ENCODE data around the gene SRRM4.

SRRM4 gene

GRCh38 chr12:118981285-118982211 is at the start of gene SRRM4:
SRRM4 (plus strand) TSS chr12:118981541; CDS start chr12:118981883, 342 bp downstream.
- no peak within 1 kb of the TSS for H3K27ac Mint-ChIP-seq
- no peaks in the 10 kb centered on the region for H3K9me3 Mint-ChIP-seq
- H3K4me3 Mint-ChIP-seq = no peak within 1 kb of the TSS
- H3K36me3 Mint-ChIP-seq (ENCODE audit: low read depth) = no peaks in the 10 kb centered on the region
- H3K27me3 Mint-ChIP-seq = peaks cover 54% of the 10 kb centered on the region
- no peaks in the 10 kb centered on the region for H3K4me1 Mint-ChIP-seq (ENCODE audit: low read depth)
- DNase-seq = no peak

- Mint-ChIP-seq H3K27me3 (no peaks in the 10 kb centered on the region), H3K4me3 (no peak overlapping the region), H3K36me3 (ENCODE audit: low read depth) (no peaks in the 10 kb centered on the region), H3K27ac (no peak overlapping the region), H3K4me1 (ENCODE audit: low read depth) (no peaks in the 10 kb centered on the region), H3K9me3 (no peaks in the 10 kb centered on the region)
- DNase-seq = no peak
Observed at GRCh38 chr12:118946256-118946655, 35.1 kb upstream of the SRRM4 start.

- H3K27me3 Mint-ChIP-seq = no peaks in the 10 kb centered on the region
- H3K36me3 Mint-ChIP-seq (ENCODE audit: low read depth) = no peaks in the 10 kb centered on the region
- H3K9me3 Mint-ChIP-seq = peaks cover 3% of the 10 kb centered on the region
- H3K4me1 Mint-ChIP-seq (ENCODE audit: low read depth) = no peaks in the 10 kb centered on the region
- DNase-seq = no peak
- no peak overlapping the region for H3K4me3 Mint-ChIP-seq
- no peak overlapping the region for H3K27ac Mint-ChIP-seq
Observed at GRCh38 chr12:118958520-118958919, 22.8 kb upstream of the SRRM4 start.

GRCh38 chr12:118959348-118959747 is 22.0 kb upstream of the SRRM4 start:
- Mint-ChIP-seq H3K4me3 (no peak overlapping the region), H3K4me1 (ENCODE audit: low read depth) (no peaks in the 10 kb centered on the region), H3K36me3 (ENCODE audit: low read depth) (no peaks in the 10 kb centered on the region), H3K27me3 (no peaks in the 10 kb centered on the region), H3K9me3 (peaks cover 3% of the 10 kb centered on the region), H3K27ac (no peak overlapping the region)
- DNase-seq = no peak

- H3K36me3 Mint-ChIP-seq (ENCODE audit: low read depth) = no peaks in the 10 kb centered on the region
- no peaks in the 10 kb centered on the region for H3K27me3 Mint-ChIP-seq
- H3K9me3 Mint-ChIP-seq = peaks cover 3% of the 10 kb centered on the region
- no peak overlapping the region for H3K27ac Mint-ChIP-seq
- H3K4me1 Mint-ChIP-seq (ENCODE audit: low read depth) = no peaks in the 10 kb centered on the region
- no peak overlapping the region for H3K4me3 Mint-ChIP-seq
- no peak for DNase-seq
Observed at GRCh38 chr12:118959985-118960560, 21.3 kb upstream of the SRRM4 start.

GRCh38 chr12:118960865-118961264 is 20.5 kb upstream of the SRRM4 start:
- H3K4me1 Mint-ChIP-seq (ENCODE audit: low read depth) = no peaks in the 10 kb centered on the region
- no peak for DNase-seq
- H3K27ac Mint-ChIP-seq = no peak overlapping the region
- peaks cover 3% of the 10 kb centered on the region for H3K9me3 Mint-ChIP-seq
- H3K4me3 Mint-ChIP-seq = no peak overlapping the region
- no peaks in the 10 kb centered on the region for H3K27me3 Mint-ChIP-seq
- H3K36me3 Mint-ChIP-seq (ENCODE audit: low read depth) = no peaks in the 10 kb centered on the region

- Mint-ChIP-seq H3K4me1 (ENCODE audit: low read depth) (no peaks in the 10 kb centered on the region), H3K27ac (no peak overlapping the region), H3K9me3 (peaks cover 3% of the 10 kb centered on the region), H3K27me3 (no peaks in the 10 kb centered on the region), H3K36me3 (ENCODE audit: low read depth) (no peaks in the 10 kb centered on the region), H3K4me3 (no peak overlapping the region)
- no peak for DNase-seq
Observed at GRCh38 chr12:118964988-118965387, 16.4 kb upstream of the SRRM4 start.

- H3K4me3 Mint-ChIP-seq = no peak overlapping the region
- no peak overlapping the region for H3K27ac Mint-ChIP-seq
- H3K27me3 Mint-ChIP-seq = no peaks in the 10 kb centered on the region
- H3K36me3 Mint-ChIP-seq (ENCODE audit: low read depth) = no peaks in the 10 kb centered on the region
- H3K4me1 Mint-ChIP-seq (ENCODE audit: low read depth) = no peaks in the 10 kb centered on the region
- H3K9me3 Mint-ChIP-seq = peaks cover 3% of the 10 kb centered on the region
- no peak for DNase-seq
Observed at GRCh38 chr12:118970856-118971255, 10.5 kb upstream of the SRRM4 start.

- no peak overlapping the region for H3K27ac Mint-ChIP-seq
- no peaks in the 10 kb centered on the region for H3K27me3 Mint-ChIP-seq
- H3K36me3 Mint-ChIP-seq (ENCODE audit: low read depth) = no peaks in the 10 kb centered on the region
- H3K9me3 Mint-ChIP-seq = peaks cover 3% of the 10 kb centered on the region
- H3K4me3 Mint-ChIP-seq = no peak overlapping the region
- no peak for DNase-seq
- no peaks in the 10 kb centered on the region for H3K4me1 Mint-ChIP-seq (ENCODE audit: low read depth)
Observed at GRCh38 chr12:118972982-118973381, 8.4 kb upstream of the SRRM4 start.

GRCh38 chr12:118979763-118980406 is 1.5 kb upstream of the SRRM4 start:
- no peak for DNase-seq
- Mint-ChIP-seq H3K27me3 (peaks cover 54% of the 10 kb centered on the region), H3K9me3 (peaks cover 3% of the 10 kb centered on the region), H3K4me3 (no peak overlapping the region), H3K27ac (no peak overlapping the region), H3K4me1 (ENCODE audit: low read depth) (no peaks in the 10 kb centered on the region), H3K36me3 (ENCODE audit: low read depth) (no peaks in the 10 kb centered on the region)

GRCh38 chr12:118980407-118981014 is 830 bp upstream of the SRRM4 start:
- Mint-ChIP-seq H3K9me3 (no peaks in the 10 kb centered on the region), H3K4me3 (no peak overlapping the region), H3K27me3 (peaks cover 54% of the 10 kb centered on the region), H3K27ac (no peak overlapping the region), H3K4me1 (ENCODE audit: low read depth) (no peaks in the 10 kb centered on the region), H3K36me3 (ENCODE audit: low read depth) (no peaks in the 10 kb centered on the region)
- no peak for DNase-seq

- no peak for DNase-seq
- peaks cover 54% of the 10 kb centered on the region for H3K27me3 Mint-ChIP-seq
- H3K4me1 Mint-ChIP-seq (ENCODE audit: low read depth) = no peaks in the 10 kb centered on the region
- no peak overlapping the region for H3K4me3 Mint-ChIP-seq
- H3K36me3 Mint-ChIP-seq (ENCODE audit: low read depth) = no peaks in the 10 kb centered on the region
- no peak overlapping the region for H3K27ac Mint-ChIP-seq
- no peaks in the 10 kb centered on the region for H3K9me3 Mint-ChIP-seq
Observed at GRCh38 chr12:118982302-118982701, 961 bp downstream of the SRRM4 start.

- no peaks in the 10 kb centered on the region for H3K9me3 Mint-ChIP-seq
- DNase-seq = no peak
- peaks cover 53% of the 10 kb centered on the region for H3K27me3 Mint-ChIP-seq
- no peak overlapping the region for H3K27ac Mint-ChIP-seq
- no peaks in the 10 kb centered on the region for H3K36me3 Mint-ChIP-seq (ENCODE audit: low read depth)
- no peak overlapping the region for H3K4me3 Mint-ChIP-seq
- H3K4me1 Mint-ChIP-seq (ENCODE audit: low read depth) = no peaks in the 10 kb centered on the region
Observed at GRCh38 chr12:118982984-118983761, 1.8 kb downstream of the SRRM4 start.
